ENCODE data around the gene ZAP70.

- TF ChIP-seq POLR2A (IDR thresholded peaks at IDR 0.05; ENCODE audit: low read length) = no peak
- no peak for TF ChIP-seq GATA1 (IDR thresholded peaks at IDR 0.05; ENCODE audit: low read depth, low read length)
Measured at GRCh38 chr2:97718942-97719341, 5.6 kb downstream of the ZAP70 start.
